GM21526 (cell line): Measurements from ENCODE around the gene SCAP.
"Not testable (repeated sequence)": the region's sequence is repeated elsewhere in the genome, so short reads cannot be mapped to it uniquely, and the experiment has no call there.

Experiments
- ATAC-seq: cut with Tn5 transposase; IDR thresholded peaks from one replicate; pipeline ENCODE4 v1.9.1; 2021; ENCODE audit warnings: moderate library complexity; ENCODE audit not compliant: unreplicated experiment, low FRiP score

The SCAP gene

GRCh38 chr3:47475570-47476329 is at the start of gene SCAP:
SCAP (minus strand) TSS chr3:47475941; CDS start chr3:47442993, 32,948 bp downstream.
- ATAC-seq, result peak; percentile 83

- no peak for ATAC-seq
Measured at GRCh38 chr3:47523310-47524073, 47.8 kb upstream of the SCAP start.

GRCh38 chr3:47522082-47522987 is 46.6 kb upstream of the SCAP start:
- ATAC-seq, result no peak

GRCh38 chr3:47520756-47521155 is 45.0 kb upstream of the SCAP start:
- ATAC-seq, result no peak

- ATAC-seq, result no peak
Measured at GRCh38 chr3:47517937-47518336, 42.2 kb upstream of the SCAP start.

- no peak for ATAC-seq
Measured at GRCh38 chr3:47515864-47516319, 40.2 kb upstream of the SCAP start.

- ATAC-seq, result no peak
Measured at GRCh38 chr3:47515100-47515499, 39.4 kb upstream of the SCAP start.

- peak; percentile 92 for ATAC-seq
Measured at GRCh38 chr3:47513125-47513929, 37.6 kb upstream of the SCAP start, which contains the start of gene ELP6. ELP6 (minus strand) TSS chr3:47513712; CDS start chr3:47513590, 122 bp downstream.

GRCh38 chr3:47512416-47513124 is 36.8 kb upstream of the SCAP start:
- no peak for ATAC-seq

GRCh38 chr3:47505267-47505666 is 29.5 kb upstream of the SCAP start:
- not testable (repeated sequence) for ATAC-seq

- ATAC-seq, result no peak
Measured at GRCh38 chr3:47504113-47504512, 28.4 kb upstream of the SCAP start.

- ATAC-seq, result no peak
Measured at GRCh38 chr3:47503033-47503432, 27.3 kb upstream of the SCAP start.

- ATAC-seq, result no peak
Measured at GRCh38 chr3:47496892-47497291, 21.2 kb upstream of the SCAP start.

- no peak for ATAC-seq
Measured at GRCh38 chr3:47495886-47496285, 20.1 kb upstream of the SCAP start.

- ATAC-seq, result no peak
Measured at GRCh38 chr3:47495111-47495510, 19.4 kb upstream of the SCAP start.

GRCh38 chr3:47491777-47492176 is 16.0 kb upstream of the SCAP start:
- ATAC-seq, result no peak

GRCh38 chr3:47491186-47491585 is 15.4 kb upstream of the SCAP start:
- no peak for ATAC-seq

GRCh38 chr3:47487265-47487664 is 11.5 kb upstream of the SCAP start:
- ATAC-seq, result no peak

- no peak for ATAC-seq
Measured at GRCh38 chr3:47485812-47486211, 10.1 kb upstream of the SCAP start.
